Suprapubic skin (tissue), 4 donors: ENCODE data around the gene ADAMTS12.

Source experiments
- CTCF ChIP-seq, 2 donors: fragments of 200-600 bp in 1 of 2; fragments of 450-650 bp in 1 of 2; sonication (generic) in 1 of 2; IDR thresholded peaks; one replicate each; pipeline ENCODE4 v1.5.1; 2016 to 2019; ENCODE audit warnings: antibody characterized with exemption in 2 of 2, mild to moderate bottlenecking in 1 of 2, moderate library complexity in 1 of 2
- EP300 ChIP-seq: sonication (generic); formaldehyde crosslinking; IDR thresholded peaks from one replicate; pipeline ENCODE4 v1.6.1; 2017; ENCODE audit warnings: antibody characterized with exemption
- POLR2A ChIP-seq, 2 donors: fragments of 450-650 bp; IDR thresholded peaks; one replicate each; pipeline ENCODE4 v1.6.1; 2017; ENCODE audit warnings: antibody characterized with exemption in 2 of 2, mild to moderate bottlenecking in 2 of 2, moderate library complexity in 2 of 2
- POLR2AphosphoS5 ChIP-seq, 3 donors: sonication (generic); formaldehyde crosslinking; IDR thresholded peaks; one replicate each; pipeline ENCODE4 v1.6.1; 2017; ENCODE audit warnings: antibody characterized with exemption in 3 of 3

GRCh38 chr5:33688066-33688465 lies 203.7 kb downstream of the ADAMTS12 start:
- TF ChIP-seq CTCF (IDR thresholded peaks at IDR 0.05) (no peak), EP300 (no peak), POLR2A (IDR thresholded peaks at IDR 0.05) (no peak), POLR2AphosphoS5 (IDR thresholded peaks at IDR 0.05) (no peak)
